Measurements from ENCODE around the gene TNFSF10.

TNFSF10 gene

GRCh38 chr3:172536993-172537419 lies 13.8 kb upstream of the TNFSF10 start:
- H3K27ac ChIP-seq, result peak overlapping the region; percentile 97

GRCh38 chr3:172536505-172536904 lies 13.3 kb upstream of the TNFSF10 start:
- H3K27ac ChIP-seq, result peak overlapping the region; percentile 97
- no peak for TF ChIP-seq CTCF (conservative IDR thresholded peaks at IDR 0.05)

More at GRCh38 chr3:172536993-172537419, 13.8 kb upstream of the TNFSF10 start:
- no peak for TF ChIP-seq CTCF (conservative IDR thresholded peaks at IDR 0.05)

- H3K27ac ChIP-seq, result no peak overlapping the region
- TF ChIP-seq CTCF (conservative IDR thresholded peaks at IDR 0.05), result no peak
Observed at GRCh38 chr3:172530566-172530965, 7.3 kb upstream of the TNFSF10 start.

GRCh38 chr3:172530101-172530561 lies 6.9 kb upstream of the TNFSF10 start:
- no peak for TF ChIP-seq CTCF (conservative IDR thresholded peaks at IDR 0.05)
- H3K27ac ChIP-seq, result no peak overlapping the region

- no peak overlapping the region for H3K27ac ChIP-seq
Observed at GRCh38 chr3:172528677-172529076, 5.4 kb upstream of the TNFSF10 start.

GRCh38 chr3:172527306-172527705 lies 4.1 kb upstream of the TNFSF10 start:
- H3K27ac ChIP-seq, result no peak overlapping the region
- TF ChIP-seq CTCF (conservative IDR thresholded peaks at IDR 0.05), result no peak

More at GRCh38 chr3:172528677-172529076, 5.4 kb upstream of the TNFSF10 start:
- TF ChIP-seq CTCF (conservative IDR thresholded peaks at IDR 0.05), result no peak

GRCh38 chr3:172525116-172525613 lies 1.9 kb upstream of the TNFSF10 start:
- H3K27ac ChIP-seq, result no peak overlapping the region
- no peak for TF ChIP-seq CTCF (conservative IDR thresholded peaks at IDR 0.05)
